ENCODE measurements around the gene SLC25A25. TPM values are rescaled to one million over a fixed set of nuclear protein-coding genes. Genes with fewer than 3 reads are reported as not detected.

The SLC25A25 gene
- total and polyA plus RNA-seq, 2 of the 8 experiments (the other 6 are each of a cell fraction or from before 2014, with no cell fraction given), result 6.5 to 18.5 TPM

DNA sequence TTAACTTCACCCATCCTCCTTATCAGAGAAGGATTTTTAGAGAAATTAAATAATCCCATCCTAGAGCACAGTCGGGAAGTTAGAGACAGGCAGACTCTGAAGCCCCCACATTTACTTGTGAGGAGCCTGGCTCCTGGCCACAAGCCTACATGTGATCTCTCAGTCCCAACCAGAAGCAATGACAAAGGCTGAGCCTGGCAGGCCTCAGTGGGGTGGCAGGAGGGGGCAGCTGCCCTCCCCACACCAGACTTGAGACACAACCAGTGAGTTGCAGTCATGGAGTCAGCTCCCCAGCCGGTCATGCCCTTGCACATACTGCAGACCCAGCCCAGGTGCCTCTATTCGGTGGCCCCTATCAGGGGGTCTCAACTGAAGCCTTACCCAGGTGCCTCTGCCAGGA is 11.9 kb upstream of the SLC25A25 start:
- 0 out of 2 replicates have a peak overlapping the region, but pooled peaks have one; percentile 1 for H2AFZ ChIP-seq (ENCODE audit: low read length)
- H3K79me2 ChIP-seq (ENCODE audit: control insufficient read depth in 1 of 2, insufficient read depth in 2 of 2, low read length in 2 of 2), result no peaks in the 10 kb centered on the region
- no peak overlapping the region for H3K56ac ChIP-seq (replicated peaks; ENCODE audit: insufficient read length, low read depth, low read length)
- H3K27ac ChIP-seq (ENCODE audit: low read depth, low read length), result no peak overlapping the region
- 0 out of 2 replicates have a peak overlapping the region, but pooled peaks have one; percentile 39 for H4K8ac ChIP-seq (ENCODE audit: extremely low read depth, insufficient read depth, low read length)
- ChIA-PET CTCF (ENCODE audit: partially characterized antibody) (interaction anchor here (0.9 to 2.7 kb wide), 7 partner anchors 10 to 101 kb away, joined by 3 to 13 read pairs (median 4); partner anchors contain the start of gene NAIF1), POLR2A (ENCODE audit: partially characterized antibody) (interaction anchor here (0.8 to 2.2 kb wide), 8 partner anchors 11 to 113 kb away, joined by 3 to 6 read pairs (median 3); partner anchors contain the start of genes NAIF1 and SLC25A25)
- peaks cover 0 to 17% (median 13%) of the 10 kb centered on the region in 4 experiments; a peak in 4 of 7 replicates for H3K4me1 ChIP-seq (replicated peaks in 1 of 4; ENCODE audit: control insufficient read depth in 3 of 4, insufficient read depth in 4 of 4, low read length in 3 of 4)
- no peak overlapping the region for H3K4ac ChIP-seq (replicated peaks; ENCODE audit: insufficient read length, low read depth, low read length)
- H2BK120ac ChIP-seq (replicated peaks; ENCODE audit: low read depth, low read length), result no peak overlapping the region
- no peak overlapping the region for H3K18ac ChIP-seq (ENCODE audit: extremely low read depth, low read length)
- FAIRE-seq, result no peak
- H3K23me2 ChIP-seq (ENCODE audit: low read depth, low read length), result peaks cover 2% of the 10 kb centered on the region; the same call in 1 of the 2 replicates
- no peak overlapping the region for H3K9ac ChIP-seq (replicated peaks in 1 of 4; ENCODE audit: extremely low read depth in 1 of 4, low read depth in 3 of 4, low read length in 3 of 4)
- H2BK15ac ChIP-seq (ENCODE audit: low read length), result no peak overlapping the region; the same call in 1 of the 2 replicates
- H3K27me3 ChIP-seq (replicated peaks in 1 of 4; ENCODE audit: control insufficient read depth in 3 of 4, extremely low read depth in 1 of 4, insufficient read depth in 3 of 4, low read length in 3 of 4), result no peaks in the 10 kb centered on the region
- no peaks in the 10 kb centered on the region for H3K36me3 ChIP-seq (ENCODE audit: control insufficient read depth in 2 of 4, insufficient read depth in 4 of 4, low read length in 3 of 4)
- H2BK5ac ChIP-seq (ENCODE audit: low read depth, low read length), result no peak overlapping the region
- H4K91ac ChIP-seq (replicated peaks; ENCODE audit: insufficient read length, low read length), result peak overlapping the region; percentile 49
- peak overlapping the region; percentile 0; the same call in 1 of the 2 replicates for H2BK20ac ChIP-seq (ENCODE audit: low read length)
- no peak overlapping the region for H3K4me3 ChIP-seq (ENCODE audit: extremely low read depth in 1 of 4, insufficient read depth in 2 of 4, low read depth in 3 of 4, low read length in 4 of 4)
- H3K23ac ChIP-seq (ENCODE audit: insufficient read length), result no peak overlapping the region
- no peaks in the 10 kb centered on the region for H3K9me3 ChIP-seq (ENCODE audit: insufficient read depth in 2 of 2, low read depth in 1 of 2, low read length in 1 of 2)
- WGBS, 2 experiments (ENCODE audit: extremely low coverage in 1 of 2, insufficient coverage in 1 of 2, insufficient read length in 1 of 2, insufficient replicate concordance in 2 of 2, low coverage in 1 of 2, low lambda C conversion rate in 2 of 2, missing lambda C conversion rate in 1 of 2), result 82% methylated on average over 3 of the region's 3 CpGs; no CpG with 5 or more reads in 1 of the 2 experiments
- H3K4me2 ChIP-seq (ENCODE audit: insufficient read depth in 1 of 2, low read depth in 2 of 2, low read length in 2 of 2), result peak overlapping the region in 1 of 2 experiments; percentile 19; a peak in 2 of 4 replicates
- no peak overlapping the region for H3K14ac ChIP-seq (ENCODE audit: insufficient read length)
- no peak overlapping the region for H2AK5ac ChIP-seq (ENCODE audit: low read depth, low read length)
- H4K5ac ChIP-seq (ENCODE audit: insufficient read length, low read depth, low read length), result no peak overlapping the region
- no peak for DNase-seq (ENCODE audit: low read depth in 1 of 2, low spot score in 2 of 2)
- no peak overlapping the region for H2BK12ac ChIP-seq (ENCODE audit: low read depth, low read length)
- H3K79me1 ChIP-seq (ENCODE audit: low read depth, low read length), result no peaks in the 10 kb centered on the region
- no peaks in the 10 kb centered on the region for H4K20me1 ChIP-seq (replicated peaks in 1 of 2; ENCODE audit: control insufficient read depth in 1 of 2, insufficient read depth in 2 of 2, low read length in 2 of 2)
- TF ChIP-seq BACH1 (IDR thresholded peaks at IDR 0.05; ENCODE audit: low read length), result no peak
- TF ChIP-seq TCF12 (IDR thresholded peaks at IDR 0.05; ENCODE audit: low read depth, low read length), result no peak
- no peak for TF ChIP-seq TBP (IDR thresholded peaks at IDR 0.05; ENCODE audit: low read depth, low read length)
- no peak for TF ChIP-seq TEAD4 (IDR thresholded peaks at IDR 0.05; ENCODE audit: low read depth, low read length)
- no peak for TF ChIP-seq POU5F1 (IDR thresholded peaks at IDR 0.05; ENCODE audit: low read depth, low read length)
- no peak for TF ChIP-seq GTF2F1 (IDR thresholded peaks at IDR 0.05; ENCODE audit: borderline replicate concordance, low read depth, low read length)
- TF ChIP-seq ATF2 (IDR thresholded peaks at IDR 0.05; ENCODE audit: low read length), result no peak
- no peak for TF ChIP-seq BCL11A (IDR thresholded peaks at IDR 0.05; ENCODE audit: low read depth in 2 of 2, low read length in 2 of 2)
- TF ChIP-seq SUZ12 (IDR thresholded peaks at IDR 0.05; ENCODE audit: low read length), result no peak
- no peak for TF ChIP-seq MAFK (IDR thresholded peaks at IDR 0.05; ENCODE audit: low read depth, low read length)
- TF ChIP-seq CREB1 (IDR thresholded peaks at IDR 0.05), result no peak
- no peak for TF ChIP-seq CHD1 (IDR thresholded peaks at IDR 0.05; ENCODE audit: low read depth, low read length)
- no peak for TF ChIP-seq TAF1 (IDR thresholded peaks at IDR 0.05; ENCODE audit: low read depth, low read length)
